ENCODE data around the gene PARVB. TPM values are rescaled to one million over a fixed set of nuclear protein-coding genes. Genes with fewer than 3 reads are reported as not detected.

Gene PARVB
- total and polyA plus RNA-seq, 9 of the 15 experiments (the other 6 are each of a cell fraction or from before 2014, with no cell fraction given), result 1.1 to 59.2 (median 29.2) TPM

GRCh38 chr22:44126807-44127206 lies 102.7 kb downstream of the PARVB start:
- Histone ChIP-seq H2AFZ (ENCODE audit: low read depth, low read length) (no peak overlapping the region), H3K9me1 (ENCODE audit: control insufficient read depth, insufficient read depth, low read length) (no peaks in the 10 kb centered on the region), H3K36me3 (ENCODE audit: control insufficient read depth, insufficient read depth, low read length) (0 out of 3 replicates have a peak, but pooled peaks cover 4% of the 10 kb centered on the region), H3K4me2 (ENCODE audit: insufficient read depth, low read length) (no peak overlapping the region), H3K9ac (ENCODE audit: insufficient read depth in 1 of 2, low read depth in 2 of 2, low read length in 2 of 2) (no peak overlapping the region), H3K4me1 (replicated peaks in 1 of 2; ENCODE audit: control insufficient read depth in 2 of 2, insufficient read depth in 2 of 2, low read length in 2 of 2) (peaks cover 0 to 5% of the 10 kb centered on the region in 2 experiments; a peak in 4 of 5 replicates), H3K27me3 (ENCODE audit: control insufficient read depth in 2 of 2, insufficient read depth in 2 of 2, low read length in 2 of 2) (no peaks in the 10 kb centered on the region), H3K27ac (ENCODE audit: extremely low read depth, low read depth, low read length) (no peak overlapping the region), H3K79me2 (ENCODE audit: control insufficient read depth, insufficient read depth, low read length) (no peaks in the 10 kb centered on the region), H3K9me3 (replicated peaks; ENCODE audit: control insufficient read depth, insufficient read depth, low read depth, low read length) (0 out of 2 replicates have a peak, but pooled peaks cover 2% of the 10 kb centered on the region), H4K20me1 (replicated peaks; ENCODE audit: control insufficient read depth, insufficient read depth, low read length) (0 out of 2 replicates have a peak, but pooled peaks cover 5% of the 10 kb centered on the region), H3K4me3 (no peak overlapping the region)
- 42% methylated on average over 2 of the region's 2 CpGs for WGBS (ENCODE audit: insufficient coverage, low coverage, missing lambda C conversion rate)
- no peak for DNase-seq (ENCODE audit: extremely low read depth in 1 of 4, low spot score in 3 of 4)
- CTCF ChIA-PET (ENCODE audit: low intra/inter-chr PET ratio), result no interaction called here
- TF ChIP-seq U2AF2 (optimal IDR thresholded peaks at IDR 0.05; ENCODE audit: low read depth, low read length) (no peak), BDP1 (IDR thresholded peaks at IDR 0.05; ENCODE audit: insufficient read depth, insufficient read length) (no peak)
- BruUV-seq (replicated peaks), result no TSS peak
- in situ Hi-C loops (cut with MboI), result no loop called here
- POLR2A ChIA-PET, result no interaction called here
- intact Hi-C loops (cut with micrococcal nuclease), result no loop called here
- FAIRE-seq, result no peak
- no peak for ATAC-seq

DNA sequence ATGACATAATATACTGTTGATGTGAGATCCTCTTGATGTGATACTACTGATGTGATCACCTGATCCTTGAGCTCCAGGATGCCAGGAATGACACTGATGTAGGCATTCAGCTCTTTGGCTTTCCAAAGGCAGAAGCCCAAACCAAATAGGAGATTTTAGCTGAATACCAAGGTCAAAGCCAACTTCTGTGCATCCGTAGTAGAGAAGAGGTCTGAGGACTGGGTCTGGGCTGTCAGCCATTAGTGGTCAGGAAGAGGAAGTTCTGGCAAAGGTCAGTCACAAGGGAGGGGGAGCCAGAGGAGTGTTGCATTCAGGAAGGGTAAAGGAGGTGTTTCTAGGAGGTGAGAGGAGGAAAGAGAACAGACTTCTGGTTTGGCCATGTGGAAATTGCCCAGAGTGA lies 103.3 kb downstream of the PARVB start:
- 29% methylated on average over 1 of the region's 1 CpG for WGBS (ENCODE audit: insufficient coverage, low coverage, missing lambda C conversion rate)
- TF ChIP-seq MYNN (IDR thresholded peaks at IDR 0.05), result no peak
- TF ChIP-seq MYNN (CRISPR knock-in tag; IDR thresholded peaks at IDR 0.05), result no peak
- TF ChIP-seq TFAM (CRISPR knock-in tag; conservative IDR thresholded peaks at IDR 0.05), result no peak
- no peak for TF ChIP-seq CBFA2T3 (IDR thresholded peaks at IDR 0.05)
- TF ChIP-seq ZNF184 (CRISPR knock-in tag; IDR thresholded peaks at IDR 0.05), result no peak
- no peak for TF ChIP-seq CREB5 (CRISPR knock-in tag; IDR thresholded peaks at IDR 0.05)
- TF ChIP-seq, protein P1, sequence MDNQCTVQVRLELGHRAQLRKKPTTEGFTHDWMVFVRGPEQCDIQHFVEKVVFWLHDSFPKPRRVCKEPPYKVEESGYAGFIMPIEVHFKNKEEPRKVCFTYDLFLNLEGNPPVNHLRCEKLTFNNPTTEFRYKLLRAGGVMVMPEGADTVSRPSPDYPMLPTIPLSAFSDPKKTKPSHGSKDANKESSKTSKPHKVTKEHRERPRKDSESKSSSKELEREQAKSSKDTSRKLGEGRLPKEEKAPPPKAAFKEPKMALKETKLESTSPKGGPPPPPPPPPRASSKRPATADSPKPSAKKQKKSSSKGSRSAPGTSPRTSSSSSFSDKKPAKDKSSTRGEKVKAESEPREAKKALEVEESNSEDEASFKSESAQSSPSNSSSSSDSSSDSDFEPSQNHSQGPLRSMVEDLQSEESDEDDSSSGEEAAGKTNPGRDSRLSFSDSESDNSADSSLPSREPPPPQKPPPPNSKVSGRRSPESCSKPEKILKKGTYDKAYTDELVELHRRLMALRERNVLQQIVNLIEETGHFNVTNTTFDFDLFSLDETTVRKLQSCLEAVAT (IDR thresholded peaks at IDR 0.05), result no peak
- no peak for TF ChIP-seq JUNB (CRISPR knock-in tag; conservative IDR thresholded peaks at IDR 0.05)
- no peak for TF ChIP-seq NUFIP1 (IDR thresholded peaks at IDR 0.05; ENCODE audit: partially characterized antibody)
- H3K79me2 ChIP-seq (ENCODE audit: control insufficient read depth, insufficient read depth, low read length), result no peaks in the 10 kb centered on the region
- peaks cover 0 to 5% of the 10 kb centered on the region in 2 experiments; a peak in 4 of 5 replicates for H3K4me1 ChIP-seq (replicated peaks in 1 of 2; ENCODE audit: control insufficient read depth in 2 of 2, insufficient read depth in 2 of 2, low read length in 2 of 2)
- H3K27me3 ChIP-seq (ENCODE audit: control insufficient read depth in 2 of 2, insufficient read depth in 2 of 2, low read length in 2 of 2), result no peaks in the 10 kb centered on the region
- no peak overlapping the region for H2AFZ ChIP-seq (ENCODE audit: low read depth, low read length)
- no peak overlapping the region for H3K27ac ChIP-seq (ENCODE audit: extremely low read depth, low read depth, low read length)
- ChIA-PET CTCF (ENCODE audit: low intra/inter-chr PET ratio) (no interaction called here), POLR2A (no interaction called here)
- no peak for FAIRE-seq
- no peak for DNase-seq (ENCODE audit: extremely low read depth in 1 of 4, low spot score in 3 of 4)
- no peak for ATAC-seq
- H3K9ac ChIP-seq (ENCODE audit: insufficient read depth in 1 of 2, low read depth in 2 of 2, low read length in 2 of 2), result no peak overlapping the region
- H3K36me3 ChIP-seq (ENCODE audit: control insufficient read depth, insufficient read depth, low read length), result 0 out of 3 replicates have a peak, but pooled peaks cover 6% of the 10 kb centered on the region
- 0 out of 2 replicates have a peak, but pooled peaks cover 5% of the 10 kb centered on the region for H4K20me1 ChIP-seq (replicated peaks; ENCODE audit: control insufficient read depth, insufficient read depth, low read length)
- H3K9me3 ChIP-seq (replicated peaks; ENCODE audit: control insufficient read depth, insufficient read depth, low read depth, low read length), result 0 out of 2 replicates have a peak, but pooled peaks cover 2% of the 10 kb centered on the region
- in situ Hi-C loops (cut with MboI), result no loop called here
- no peak overlapping the region for H3K4me2 ChIP-seq (ENCODE audit: insufficient read depth, low read length)
- no peaks in the 10 kb centered on the region for H3K9me1 ChIP-seq (ENCODE audit: control insufficient read depth, insufficient read depth, low read length)
- intact Hi-C loops (cut with micrococcal nuclease), result no loop called here
- BruUV-seq (replicated peaks), result no TSS peak
- H3K4me3 ChIP-seq, result no peak overlapping the region
